HuH-7 (cell line): ENCODE results near the gene HUNK.

ENCODE experiments used
- DNase-seq: peaks from one replicate; pipeline ENCODE4 v3.0.0; 2011; ENCODE audit warnings: low spot score

The HUNK gene

DNA sequence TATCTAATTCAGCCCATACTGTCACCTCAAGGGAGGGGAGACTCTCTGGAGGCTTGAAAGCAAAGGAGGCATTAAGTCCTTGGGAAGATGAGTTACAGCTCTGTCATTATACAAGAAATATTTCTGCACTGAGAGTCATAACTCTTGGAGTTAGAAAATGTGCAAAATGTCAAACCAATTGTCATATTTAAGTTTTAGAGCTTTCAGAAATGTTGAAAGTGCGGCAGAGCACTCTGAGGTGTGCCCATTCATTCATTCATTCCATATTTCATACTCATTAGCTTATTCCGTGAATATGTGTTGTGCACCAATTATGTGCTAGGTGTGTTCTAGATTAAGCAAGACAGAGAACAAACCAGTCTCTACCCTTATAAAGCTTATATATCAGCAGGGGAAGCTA lies 87.1 kb downstream of the HUNK start:
- DNase-seq: no peak

DNA sequence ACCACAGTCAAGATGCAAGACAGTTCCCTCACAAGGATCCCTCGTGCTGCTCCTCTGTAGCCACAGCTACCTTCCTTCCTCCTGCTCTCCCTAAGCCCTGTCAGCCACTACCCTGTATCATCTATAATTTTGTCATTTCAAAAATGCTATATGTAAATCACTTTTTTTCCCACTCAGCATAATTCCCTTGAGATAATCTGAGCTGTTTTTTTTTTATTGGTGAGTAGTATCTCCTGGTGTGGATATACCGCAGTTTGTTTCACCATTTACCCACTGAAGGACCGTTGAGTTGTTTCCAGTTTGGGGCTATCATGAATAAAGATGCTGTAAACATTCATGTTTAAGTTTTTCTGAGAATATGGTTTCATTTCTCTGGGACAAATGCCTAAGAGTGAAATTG lies 88.2 kb downstream of the HUNK start:
- DNase-seq: no peak

DNA sequence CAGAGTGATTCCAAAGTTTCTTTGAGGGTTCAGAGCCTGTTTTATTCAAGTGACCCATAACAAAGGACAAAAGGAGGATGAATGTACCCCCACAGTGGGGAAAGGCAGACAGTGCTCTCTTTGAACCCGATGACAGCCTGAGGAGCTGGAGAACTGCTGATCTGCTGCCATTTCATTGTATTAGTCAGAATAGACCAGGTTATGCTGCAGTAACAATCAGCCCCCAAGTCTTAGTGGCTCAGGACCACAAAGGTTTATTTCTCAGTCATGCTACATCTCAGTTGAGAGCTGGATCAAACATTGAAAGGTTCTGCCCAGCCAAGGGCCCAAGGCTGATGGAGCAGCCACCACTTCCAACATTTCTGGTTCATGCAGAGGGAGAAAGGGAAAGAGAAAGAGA lies 88.9 kb downstream of the HUNK start:
- DNase-seq: no peak

DNA sequence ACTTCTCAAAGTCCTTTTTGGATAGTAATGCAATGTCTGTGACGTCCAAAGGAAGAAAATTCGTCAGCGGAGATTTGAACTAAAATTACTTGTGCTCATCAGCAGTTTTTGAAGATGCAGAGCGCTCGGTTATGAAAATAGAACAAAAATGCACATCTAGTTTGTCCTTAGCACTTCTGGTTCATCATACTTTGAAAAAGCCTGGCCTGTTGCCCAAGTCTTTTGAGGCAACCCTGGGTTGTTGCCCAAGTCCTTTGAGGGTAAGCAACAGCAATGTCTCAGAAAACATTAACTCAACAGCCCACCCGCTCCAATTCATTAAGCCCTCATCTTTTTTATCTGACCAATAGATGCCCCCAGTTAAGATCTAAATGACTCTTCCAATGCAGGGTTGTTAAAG lies 91.9 kb downstream of the HUNK start:
- no peak for DNase-seq

DNA sequence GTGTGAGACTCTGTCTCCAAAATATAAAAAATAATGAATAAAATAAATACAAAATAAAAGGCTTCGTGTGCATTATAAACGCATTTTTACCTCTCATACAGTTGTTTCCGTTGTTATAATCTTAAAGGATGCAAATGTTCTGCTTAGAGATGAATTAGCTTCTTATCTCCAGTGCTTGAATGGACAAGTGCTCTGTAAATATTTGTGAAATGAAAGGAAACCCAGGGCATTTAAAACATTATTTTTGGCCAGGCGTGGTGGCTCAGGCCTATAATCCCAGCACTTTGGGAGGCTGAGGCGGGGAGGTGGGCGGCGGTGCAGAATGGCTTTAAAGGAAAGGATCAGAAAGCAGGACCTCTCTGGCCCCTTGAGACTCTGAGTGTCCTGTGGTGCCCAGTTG lies 94.5 kb downstream of the HUNK start:
- DNase-seq: no peak

DNA sequence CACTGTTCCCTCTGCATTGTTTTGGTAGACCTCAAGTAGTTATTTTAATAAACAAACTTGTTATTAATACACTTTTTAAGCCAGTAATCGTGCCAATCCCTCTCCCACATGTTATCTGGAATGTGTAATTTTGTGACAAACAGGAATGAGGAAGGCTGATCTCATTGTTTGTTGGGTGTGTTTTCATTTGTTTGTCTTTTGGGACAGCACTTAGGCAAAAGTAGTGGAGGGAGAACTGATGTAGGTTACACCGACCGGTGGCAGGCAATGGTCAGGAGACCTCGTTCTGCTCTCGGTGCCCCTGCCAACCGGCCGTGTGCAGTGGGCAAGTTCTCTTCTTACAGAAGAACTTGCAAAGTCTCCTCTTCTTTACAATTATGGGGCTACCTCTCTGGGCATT lies 99.8 kb downstream of the HUNK start:
- DNase-seq: no peak

DNA sequence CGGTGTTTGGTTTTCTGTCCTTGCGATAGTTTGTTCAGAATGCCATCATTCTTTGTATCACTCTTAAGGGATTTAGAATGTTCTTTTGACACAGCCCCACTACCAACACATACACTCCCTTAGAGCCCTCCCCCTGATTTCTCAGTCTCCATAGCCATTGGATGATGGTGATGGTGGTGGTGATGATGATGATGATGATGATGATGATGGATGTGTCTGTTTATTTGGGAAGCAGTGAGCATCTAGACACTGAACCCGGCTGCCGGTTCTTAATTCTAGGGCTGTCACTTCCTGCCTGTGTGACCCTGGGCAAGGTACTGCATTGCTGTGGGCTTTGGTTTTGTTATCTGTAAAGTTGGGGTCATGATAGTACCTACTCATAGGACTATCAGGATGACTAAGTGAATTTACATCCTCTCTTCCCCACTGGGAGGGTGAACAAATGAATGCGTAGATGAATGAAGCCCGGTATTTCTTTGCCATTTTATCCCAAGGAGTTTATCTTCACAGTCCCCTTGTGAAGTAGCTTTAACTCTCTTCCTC lies 100.7 kb downstream of the HUNK start:
- no peak for DNase-seq

DNA sequence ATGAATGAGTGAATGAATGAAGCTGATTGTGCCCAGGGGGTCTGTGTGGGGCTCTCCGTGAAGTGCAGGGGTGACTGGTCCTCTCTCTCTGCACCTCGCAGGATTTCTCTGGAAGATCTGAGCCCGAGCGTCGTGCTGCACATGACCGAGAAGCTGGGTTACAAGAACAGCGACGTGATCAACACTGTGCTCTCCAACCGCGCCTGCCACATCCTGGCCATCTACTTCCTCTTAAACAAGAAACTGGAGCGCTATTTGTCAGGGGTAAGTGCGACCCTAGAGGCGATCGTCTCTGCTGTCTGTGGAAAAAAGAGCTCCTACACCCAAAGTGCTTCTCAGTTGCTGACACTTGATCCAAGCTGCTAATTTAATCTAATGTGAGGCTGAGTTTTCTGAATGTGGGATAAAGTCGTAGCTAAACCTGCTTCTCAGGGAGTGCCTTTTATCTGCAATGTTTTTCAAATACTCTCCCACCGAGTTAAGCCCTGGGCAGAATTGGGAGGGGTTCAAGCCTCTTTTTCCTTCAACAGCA lies 101.7 kb downstream of the HUNK start:
- DNase-seq: no peak

DNA sequence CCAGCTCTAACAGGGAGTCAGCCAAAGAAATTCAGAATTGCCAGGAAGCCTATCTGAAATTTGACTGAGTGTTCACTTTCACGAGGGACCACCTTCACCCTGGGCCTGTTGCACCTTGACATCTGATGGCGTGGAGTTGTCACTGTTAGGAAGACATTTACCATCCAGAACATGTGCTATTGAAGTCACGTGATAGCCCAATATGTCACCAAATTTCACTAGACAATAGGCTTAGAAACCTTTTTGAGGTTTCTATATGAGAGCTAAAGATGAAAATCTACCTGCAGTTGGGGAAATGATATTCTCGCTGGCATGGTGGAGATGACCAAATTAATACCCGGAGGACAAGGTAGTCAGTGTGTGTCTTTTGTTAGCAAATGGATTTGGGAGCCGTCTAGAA lies 102.7 kb downstream of the HUNK start:
- no peak for DNase-seq

DNA sequence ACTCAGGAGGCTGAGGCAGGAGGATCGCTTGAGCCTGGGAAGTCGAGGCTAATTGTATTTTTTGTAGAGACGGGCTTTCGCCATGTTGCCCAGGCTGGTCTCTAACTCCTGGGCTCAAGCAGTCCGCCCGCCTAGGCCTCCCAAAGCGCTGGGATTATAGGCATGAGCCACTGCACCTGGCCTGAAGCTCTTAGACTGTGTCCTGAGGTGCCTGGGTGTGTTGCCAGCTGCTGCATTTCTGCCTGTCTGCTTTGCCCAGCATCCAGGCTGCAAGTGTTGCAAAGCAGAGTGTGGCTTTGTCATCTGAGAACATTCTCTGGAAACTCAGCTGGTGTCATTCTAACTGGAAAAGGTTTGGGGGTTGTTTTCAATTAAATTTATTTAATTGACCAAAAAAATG lies 105.0 kb downstream of the HUNK start:
- DNase-seq: no peak

DNA sequence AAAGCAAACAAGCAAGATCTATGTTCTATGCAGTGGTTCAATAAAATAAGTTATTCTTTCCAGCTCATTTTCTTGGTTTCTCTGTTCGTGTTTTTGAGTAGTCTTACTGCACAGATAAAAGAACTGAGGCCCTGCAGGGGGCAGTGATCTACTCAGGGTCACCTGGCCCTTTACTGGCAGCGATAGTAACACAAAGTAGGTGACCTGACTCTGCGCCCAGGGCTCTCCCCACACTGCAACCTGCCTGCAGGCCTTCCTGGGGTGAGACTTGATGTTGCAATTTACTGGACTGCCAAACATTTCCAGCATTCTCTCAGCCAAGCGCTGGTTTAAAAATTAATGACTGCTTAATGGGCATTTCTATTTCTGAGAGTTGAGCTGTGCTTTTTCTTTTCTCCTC lies 110.3 kb downstream of the HUNK start:
- DNase-seq: no peak

DNA sequence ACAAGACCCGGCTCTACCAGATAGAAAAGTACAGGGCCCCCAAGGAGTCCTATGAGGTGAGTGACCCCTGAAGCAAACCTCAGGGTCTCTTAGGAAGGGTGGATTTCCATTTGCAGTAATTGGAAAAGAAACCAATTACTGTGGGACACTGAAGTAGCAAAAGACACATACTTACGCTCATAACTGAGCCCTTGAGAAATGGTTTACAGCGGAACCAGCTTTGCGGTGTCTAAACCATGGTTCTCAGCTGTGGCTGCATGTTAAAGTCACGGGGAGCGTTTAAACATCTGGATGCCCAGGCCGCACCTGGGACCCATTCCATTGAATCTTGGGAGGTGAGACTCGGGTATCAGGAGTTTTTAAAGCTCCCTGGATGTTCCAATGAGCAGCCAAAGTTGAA lies 110.7 kb downstream of the HUNK start:
- no peak for DNase-seq

DNA sequence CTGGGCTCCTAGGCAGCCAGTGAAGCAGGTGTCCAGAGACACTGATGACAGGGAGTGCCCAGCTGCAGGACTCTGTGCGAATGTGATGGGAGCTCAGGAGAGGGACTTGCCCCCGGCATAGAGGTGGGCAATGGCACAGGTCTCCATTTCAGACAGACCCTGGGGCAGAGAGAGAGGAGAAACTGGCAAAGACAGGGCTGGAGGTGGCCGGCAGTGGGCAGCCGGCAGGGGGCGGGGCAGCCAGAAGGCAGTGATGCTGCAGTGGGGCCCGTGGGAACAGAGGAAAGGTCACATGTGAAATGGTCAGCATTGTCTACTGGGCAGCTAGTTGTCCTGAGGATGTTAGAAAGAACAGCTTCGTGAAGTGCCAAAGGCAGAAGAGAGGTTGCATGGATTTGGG lies 112.6 kb downstream of the HUNK start:
- no peak for DNase-seq

DNA sequence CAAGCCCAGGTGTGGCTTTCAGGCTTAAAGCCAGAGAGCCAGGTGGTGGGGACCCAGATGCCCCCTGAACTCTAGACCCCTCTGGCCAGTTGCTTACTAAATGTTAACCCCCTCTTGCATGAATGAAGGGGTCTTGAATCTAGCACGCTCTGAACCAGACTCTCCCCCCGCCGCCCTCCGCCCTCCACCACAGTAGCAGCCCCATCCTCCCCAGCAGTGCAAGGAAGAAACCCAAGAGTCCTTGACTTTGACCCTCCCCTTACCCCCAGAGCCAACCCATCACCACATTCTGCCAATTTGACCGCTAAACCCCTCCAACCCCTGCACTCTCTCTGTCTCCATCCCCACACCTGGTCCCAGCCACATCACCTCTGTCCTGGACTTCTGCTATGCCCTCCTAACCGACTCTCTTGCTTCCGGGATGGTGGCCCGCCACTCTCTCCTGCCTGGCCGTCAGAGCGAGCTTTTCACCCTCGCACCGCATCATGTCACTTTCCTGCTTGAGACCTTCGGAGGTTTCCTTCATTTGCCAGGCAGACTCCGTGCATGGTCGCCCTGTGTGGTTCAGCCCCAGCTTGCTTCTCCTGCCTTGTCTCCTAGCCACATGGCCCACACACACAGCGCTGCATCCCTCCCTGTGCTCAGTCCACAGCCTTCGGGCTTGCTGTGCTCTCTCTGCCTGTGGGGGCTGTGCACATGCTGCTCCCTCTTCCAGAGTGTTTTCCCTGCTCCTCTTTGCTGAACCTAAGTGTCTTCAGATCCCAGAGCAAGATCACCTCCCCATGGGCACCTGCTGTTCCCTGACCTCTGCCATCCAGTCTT lies 113.4 kb downstream of the HUNK start:
- no peak for DNase-seq

DNA sequence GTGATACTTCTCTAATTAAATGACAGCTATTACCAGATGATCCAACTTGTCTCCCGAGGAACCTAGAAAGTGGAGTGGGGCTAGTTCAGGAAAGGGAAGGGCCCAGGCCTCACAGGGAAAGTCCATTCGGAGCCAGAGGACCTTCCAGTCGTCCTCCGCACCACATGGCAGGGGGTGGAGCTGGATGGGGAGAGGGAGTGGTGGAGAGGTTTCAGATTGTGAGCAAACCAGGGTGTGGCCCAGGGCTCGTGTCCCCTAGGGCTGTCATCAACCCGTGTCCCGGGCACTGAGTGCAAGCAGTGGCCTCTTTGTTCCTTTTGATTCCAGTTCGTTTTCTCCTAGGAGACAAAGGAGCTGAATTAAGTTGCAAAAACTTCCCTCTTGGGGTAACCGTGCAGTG lies 114.9 kb downstream of the HUNK start:
- no peak for DNase-seq

DNA sequence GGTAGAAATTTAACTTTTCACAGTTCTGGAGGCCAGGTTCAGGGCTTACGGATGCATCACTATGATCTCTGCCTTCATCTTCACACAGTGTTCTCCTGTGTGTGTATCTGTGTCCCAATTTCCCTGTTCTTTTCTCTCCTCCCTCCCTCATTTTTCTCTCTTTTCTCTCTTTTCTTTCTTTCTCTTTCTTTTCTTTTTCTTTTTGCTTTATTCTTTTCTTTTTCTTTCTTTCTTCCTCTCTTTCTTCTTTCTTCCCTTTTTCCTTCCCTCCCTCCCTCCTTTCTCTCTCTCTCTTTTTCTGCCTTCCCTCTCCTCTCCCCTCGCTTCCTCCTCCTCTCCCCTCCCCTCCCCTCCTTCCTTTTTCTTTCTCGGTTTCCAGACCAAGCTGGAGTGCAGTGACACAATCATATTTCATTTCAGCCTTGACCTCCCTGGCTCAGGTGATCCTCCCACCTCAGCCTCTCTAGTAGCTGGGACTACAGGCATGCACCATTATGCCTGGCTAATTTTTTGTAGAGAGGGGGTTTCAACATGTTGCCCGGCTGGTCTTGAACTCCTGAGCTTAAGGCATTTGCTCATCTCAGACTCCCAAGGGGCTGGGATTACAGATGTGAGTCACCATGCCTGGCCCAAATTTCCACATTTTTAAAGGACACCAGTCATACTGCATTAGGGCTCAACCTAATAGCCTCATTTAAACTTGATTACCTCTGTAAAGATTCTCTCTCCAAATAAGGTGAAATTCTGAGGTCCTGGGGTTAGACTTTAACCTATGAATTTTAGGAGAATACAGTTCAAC lies 115.9 kb downstream of the HUNK start:
- no peak for DNase-seq

DNA sequence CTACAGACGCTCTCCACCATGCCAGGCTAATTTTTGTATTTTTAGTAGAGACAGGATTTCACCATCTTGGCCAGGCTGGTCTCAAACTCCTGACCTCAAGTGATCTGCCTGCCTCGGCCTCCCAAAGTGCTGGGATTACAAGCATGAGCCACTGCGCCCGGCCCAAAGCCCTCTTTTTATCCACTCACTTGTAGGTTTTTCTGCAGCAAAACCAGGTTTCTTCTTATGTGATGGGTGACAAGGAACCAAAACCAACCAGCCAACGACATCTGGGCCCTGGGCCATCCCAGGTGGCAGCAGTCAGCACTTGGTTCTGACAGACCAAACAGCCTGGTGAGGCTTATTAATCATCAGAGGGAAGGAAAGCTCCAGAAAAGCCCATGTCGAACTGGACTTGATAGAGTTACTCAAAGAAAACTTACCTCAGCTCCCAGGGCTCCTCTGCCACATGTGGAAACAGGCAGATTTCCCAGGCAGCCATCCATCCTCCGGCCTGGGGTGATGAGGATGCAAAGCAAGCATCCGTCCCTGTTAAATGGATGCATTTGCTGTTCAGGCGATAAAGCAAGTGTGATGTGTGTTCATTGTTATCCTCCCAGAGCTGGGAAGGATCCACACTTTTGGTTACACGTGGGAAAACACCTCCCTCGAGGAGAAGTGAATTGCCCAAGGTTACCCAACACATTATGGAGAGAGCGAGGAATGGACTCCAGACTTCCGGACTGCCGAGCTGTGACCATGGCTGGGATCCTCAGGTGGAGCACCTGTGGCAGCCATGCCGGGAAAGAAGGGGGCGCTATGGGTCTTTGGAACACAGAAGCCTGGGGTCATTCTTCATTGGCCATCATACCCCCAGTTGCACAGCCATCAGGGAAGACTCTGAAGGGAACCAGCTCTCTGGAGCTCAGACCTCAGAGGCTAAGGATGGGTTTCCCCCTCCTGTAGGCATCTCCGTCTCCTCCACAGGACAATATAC lies 118.8 kb downstream of the HUNK start:
- DNase-seq: no peak

DNA sequence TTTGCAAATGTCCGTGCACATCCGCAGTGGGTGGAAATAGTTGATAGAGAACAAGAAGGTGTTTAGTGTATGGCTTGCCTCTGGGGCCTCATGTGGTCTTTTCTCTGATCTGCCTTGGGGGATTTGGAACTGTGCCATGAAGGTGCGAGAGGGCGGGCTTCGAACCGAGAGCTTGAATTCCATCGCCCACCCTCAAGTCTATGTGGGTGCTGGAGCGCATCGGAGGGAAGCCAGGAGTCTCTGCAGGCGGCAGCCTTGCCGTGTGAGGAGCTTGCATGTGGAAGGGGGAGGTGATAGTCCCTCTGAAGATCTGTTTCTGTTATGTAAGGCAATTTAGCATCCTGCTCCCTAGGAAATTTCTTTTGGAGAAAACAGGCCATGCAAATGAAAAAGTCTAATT lies 119.6 kb downstream of the HUNK start:
- no peak for DNase-seq

DNA sequence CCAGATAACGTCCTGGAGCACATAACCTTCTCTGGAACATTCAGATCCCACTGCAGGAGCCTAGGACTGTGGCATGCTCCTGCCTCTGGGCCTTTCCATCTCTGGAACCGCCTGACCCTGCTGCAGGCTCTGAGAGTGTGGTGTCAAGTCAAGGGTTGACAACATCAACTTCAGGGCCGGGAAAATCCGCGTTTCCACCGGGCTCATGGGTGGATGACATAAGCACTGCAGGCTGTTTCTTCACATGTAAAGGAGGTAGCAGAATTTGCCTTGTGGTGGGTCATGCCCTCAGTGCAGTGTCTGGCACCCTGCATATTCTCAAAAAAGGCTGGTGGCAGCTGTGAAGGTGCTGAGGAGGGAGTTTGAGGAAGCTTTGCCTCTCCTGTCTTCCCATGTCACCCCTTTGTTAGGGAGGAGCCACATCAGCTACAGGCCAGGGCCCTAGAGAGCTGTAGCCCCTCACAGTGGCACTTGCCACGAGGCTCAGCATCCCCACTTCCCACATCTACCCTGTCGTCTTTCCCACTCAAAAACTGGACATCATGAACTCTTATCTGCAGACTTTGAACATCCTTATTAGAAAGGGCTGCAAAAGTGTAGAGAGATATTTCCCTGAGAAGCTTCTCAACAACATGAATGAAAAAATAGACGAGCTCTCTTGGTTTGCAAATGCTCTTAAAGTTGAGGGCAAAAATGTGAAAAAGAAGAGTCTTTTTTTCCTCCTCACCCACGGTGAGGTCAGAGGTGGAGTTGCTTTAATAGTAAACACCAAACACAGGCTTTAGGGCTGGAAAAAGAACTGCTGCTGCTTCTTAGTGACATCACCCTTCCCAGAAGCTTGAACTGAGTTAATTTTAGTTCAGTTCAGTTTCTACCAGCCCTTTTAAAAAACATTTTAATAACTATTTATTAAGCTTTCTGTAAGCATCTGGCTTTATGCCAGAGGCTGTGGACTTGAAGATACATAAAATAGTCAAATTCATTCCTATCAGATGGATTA lies 121.3 kb downstream of the HUNK start:
- no peak for DNase-seq

DNA sequence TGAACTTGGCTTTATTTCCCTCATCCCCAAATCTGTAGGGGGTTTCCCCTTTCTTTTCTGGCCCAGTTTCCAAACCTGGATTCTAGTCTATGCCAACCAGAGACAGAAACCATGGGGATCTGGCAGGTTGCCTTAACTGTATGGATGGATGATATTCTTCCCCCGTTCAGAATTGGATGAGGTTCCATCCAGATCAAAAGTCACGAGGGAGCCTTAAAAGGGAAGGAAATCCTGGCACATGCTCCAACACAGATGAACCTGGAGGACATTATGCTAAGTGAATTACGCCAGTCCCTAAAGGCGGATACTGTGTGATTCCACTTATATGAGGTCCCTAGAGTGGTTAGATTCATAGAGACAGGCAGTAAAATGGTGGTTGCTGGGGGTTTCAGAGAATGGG lies 124.4 kb downstream of the HUNK start:
- no peak for DNase-seq
